ENCODE data around the gene KIF6.
A peak's percentile ranks its signal among the peaks of the same experiment; 100 is the strongest.

The KIF6 gene

GRCh38 chr6:39530201-39530759 lies 194.9 kb downstream of the KIF6 start:
- peak in 2 of 3 donors; percentile 16 to 20 for DNase-seq

GRCh38 chr6:39527792-39528564 lies 197.2 kb downstream of the KIF6 start:
- DNase-seq: no peak
- Histone ChIP-seq H3K4me1 (ENCODE audit: control extremely low read depth in 1 of 4, control insufficient read depth in 4 of 4, insufficient read depth in 4 of 4, low read length in 3 of 4) (no peaks in the 10 kb centered on the region), H3K4me3 (ENCODE audit: control insufficient read depth in 1 of 7, extremely low read depth in 1 of 7, insufficient read depth in 4 of 7, low read depth in 2 of 7, low read length in 6 of 7) (no peak overlapping the region), H3K27ac (ENCODE audit: insufficient read depth in 1 of 2, low read depth in 1 of 2, low read length in 2 of 2, poor library complexity in 1 of 2, severe bottlenecking in 2 of 2) (no peak overlapping the region), H3K9me3 (ENCODE audit: control extremely low read depth in 1 of 5, control insufficient read depth in 4 of 5, insufficient read depth in 2 of 5, low read depth in 1 of 5, low read length in 4 of 5) (no peaks in the 10 kb centered on the region), H3K27me3 (replicated peaks in 2 of 5; ENCODE audit: control insufficient read depth in 4 of 5, insufficient read depth in 5 of 5, low read length in 4 of 5) (no peaks in the 10 kb centered on the region), H3K36me3 (ENCODE audit: control insufficient read depth in 4 of 4, insufficient read depth in 4 of 4, low read length in 3 of 4) (no peaks in the 10 kb centered on the region)
- ChIA-PET POLR2A (no interaction called here), CTCF (no interaction called here)
- no CpG with 5 or more reads among the region's 2 CpGs for WGBS (ENCODE audit: insufficient coverage)

More at GRCh38 chr6:39530201-39530759, 194.9 kb downstream of the KIF6 start:
- Histone ChIP-seq H3K27me3 (replicated peaks in 2 of 5; ENCODE audit: control insufficient read depth in 4 of 5, insufficient read depth in 5 of 5, low read length in 4 of 5) (no peaks in the 10 kb centered on the region), H3K4me1 (ENCODE audit: control extremely low read depth in 1 of 4, control insufficient read depth in 4 of 4, insufficient read depth in 4 of 4, low read length in 3 of 4) (no peaks in the 10 kb centered on the region), H3K36me3 (ENCODE audit: control insufficient read depth in 4 of 4, insufficient read depth in 4 of 4, low read length in 3 of 4) (no peaks in the 10 kb centered on the region), H3K4me3 (ENCODE audit: control insufficient read depth in 1 of 7, extremely low read depth in 1 of 7, insufficient read depth in 4 of 7, low read depth in 2 of 7, low read length in 6 of 7) (no peak overlapping the region), H3K27ac (ENCODE audit: insufficient read depth in 1 of 2, low read depth in 1 of 2, low read length in 2 of 2, poor library complexity in 1 of 2, severe bottlenecking in 2 of 2) (no peak overlapping the region), H3K9me3 (ENCODE audit: control extremely low read depth in 1 of 5, control insufficient read depth in 4 of 5, insufficient read depth in 2 of 5, low read depth in 1 of 5, low read length in 4 of 5) (no peaks in the 10 kb centered on the region)
- ChIA-PET POLR2A (no interaction called here), CTCF (no interaction called here)
- 100% methylated on average over 2 of the region's 4 CpGs for WGBS (ENCODE audit: insufficient coverage)

DNA sequence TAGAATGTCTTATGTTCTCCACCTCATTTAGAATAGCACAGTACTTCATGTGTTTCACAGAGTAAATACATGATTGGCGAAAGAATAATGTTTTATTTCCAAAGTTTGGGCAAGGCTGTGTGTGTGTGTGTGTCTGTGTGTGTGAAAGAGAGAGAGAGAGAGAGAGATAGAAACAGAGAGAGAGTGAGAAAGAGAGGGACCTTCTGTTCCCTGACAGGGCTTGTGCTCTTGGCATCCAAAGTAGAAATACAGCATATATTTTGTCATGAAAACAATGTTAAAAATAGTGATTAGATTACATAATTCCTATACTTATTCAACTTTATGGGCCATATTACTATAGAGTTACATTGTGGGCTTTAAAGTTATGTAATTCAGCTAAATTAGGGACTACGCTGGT lies 201.2 kb downstream of the KIF6 start:
- WGBS (ENCODE audit: insufficient coverage): 100% methylated on average over 1 of the region's 2 CpGs
- Histone ChIP-seq H3K4me1 (ENCODE audit: control extremely low read depth in 1 of 4, control insufficient read depth in 4 of 4, insufficient read depth in 4 of 4, low read length in 3 of 4) (no peaks in the 10 kb centered on the region), H3K27me3 (replicated peaks in 2 of 5; ENCODE audit: control insufficient read depth in 4 of 5, insufficient read depth in 5 of 5, low read length in 4 of 5) (peaks cover 0 to 2% (median 0%) of the 10 kb centered on the region in 5 experiments), H3K4me3 (ENCODE audit: control insufficient read depth in 1 of 7, extremely low read depth in 1 of 7, insufficient read depth in 4 of 7, low read depth in 2 of 7, low read length in 6 of 7) (no peak overlapping the region), H3K9me3 (ENCODE audit: control extremely low read depth in 1 of 5, control insufficient read depth in 4 of 5, insufficient read depth in 2 of 5, low read depth in 1 of 5, low read length in 4 of 5) (no peaks in the 10 kb centered on the region), H3K36me3 (ENCODE audit: control insufficient read depth in 4 of 4, insufficient read depth in 4 of 4, low read length in 3 of 4) (no peaks in the 10 kb centered on the region), H3K27ac (ENCODE audit: insufficient read depth in 1 of 2, low read depth in 1 of 2, low read length in 2 of 2, poor library complexity in 1 of 2, severe bottlenecking in 2 of 2) (no peak overlapping the region)
- POLR2A ChIA-PET: no interaction called here
- no peak for DNase-seq
- CTCF ChIA-PET: no interaction called here

- WGBS (ENCODE audit: insufficient coverage): no CpG with 5 or more reads among the region's 2 CpGs
- H3K4me1 ChIP-seq (ENCODE audit: control extremely low read depth in 1 of 4, control insufficient read depth in 4 of 4, insufficient read depth in 4 of 4, low read length in 3 of 4): no peaks in the 10 kb centered on the region
- H3K9me3 ChIP-seq (ENCODE audit: control extremely low read depth in 1 of 5, control insufficient read depth in 4 of 5, insufficient read depth in 2 of 5, low read depth in 1 of 5, low read length in 4 of 5): no peaks in the 10 kb centered on the region
- ChIA-PET CTCF (no interaction called here), POLR2A (no interaction called here)
- no peak overlapping the region for H3K4me3 ChIP-seq (ENCODE audit: control insufficient read depth in 1 of 7, extremely low read depth in 1 of 7, insufficient read depth in 4 of 7, low read depth in 2 of 7, low read length in 6 of 7)
- H3K27ac ChIP-seq (ENCODE audit: insufficient read depth in 1 of 2, low read depth in 1 of 2, low read length in 2 of 2, poor library complexity in 1 of 2, severe bottlenecking in 2 of 2): no peak overlapping the region
- DNase-seq: no peak
- H3K36me3 ChIP-seq (ENCODE audit: control insufficient read depth in 4 of 4, insufficient read depth in 4 of 4, low read length in 3 of 4): no peaks in the 10 kb centered on the region
- peaks cover 0 to 6% (median 3%) of the 10 kb centered on the region in 5 experiments for H3K27me3 ChIP-seq (replicated peaks in 2 of 5; ENCODE audit: control insufficient read depth in 4 of 5, insufficient read depth in 5 of 5, low read length in 4 of 5)
These were observed 203.2 kb downstream of the KIF6 start for GRCh38 chr6:39521958-39522357.

- Histone ChIP-seq H3K27ac (ENCODE audit: insufficient read depth in 1 of 2, low read depth in 1 of 2, low read length in 2 of 2, poor library complexity in 1 of 2, severe bottlenecking in 2 of 2) (no peak overlapping the region), H3K27me3 (replicated peaks in 2 of 5; ENCODE audit: control insufficient read depth in 4 of 5, insufficient read depth in 5 of 5, low read length in 4 of 5) (peaks cover 0 to 6% (median 3%) of the 10 kb centered on the region in 5 experiments), H3K9me3 (ENCODE audit: control extremely low read depth in 1 of 5, control insufficient read depth in 4 of 5, insufficient read depth in 2 of 5, low read depth in 1 of 5, low read length in 4 of 5) (no peaks in the 10 kb centered on the region), H3K4me3 (ENCODE audit: control insufficient read depth in 1 of 7, extremely low read depth in 1 of 7, insufficient read depth in 4 of 7, low read depth in 2 of 7, low read length in 6 of 7) (no peak overlapping the region), H3K4me1 (ENCODE audit: control extremely low read depth in 1 of 4, control insufficient read depth in 4 of 4, insufficient read depth in 4 of 4, low read length in 3 of 4) (no peaks in the 10 kb centered on the region), H3K36me3 (ENCODE audit: control insufficient read depth in 4 of 4, insufficient read depth in 4 of 4, low read length in 3 of 4) (no peaks in the 10 kb centered on the region)
- DNase-seq: no peak
- no CpG with 5 or more reads among the region's 1 CpG for WGBS (ENCODE audit: insufficient coverage)
- ChIA-PET CTCF (no interaction called here), POLR2A (no interaction called here)
These were observed 204.3 kb downstream of the KIF6 start for GRCh38 chr6:39520916-39521315.

GRCh38 chr6:39520411-39520810 lies 204.8 kb downstream of the KIF6 start:
- POLR2A ChIA-PET: no interaction called here
- peaks cover 0 to 6% (median 3%) of the 10 kb centered on the region in 5 experiments for H3K27me3 ChIP-seq (replicated peaks in 2 of 5; ENCODE audit: control insufficient read depth in 4 of 5, insufficient read depth in 5 of 5, low read length in 4 of 5)
- H3K9me3 ChIP-seq (ENCODE audit: control extremely low read depth in 1 of 5, control insufficient read depth in 4 of 5, insufficient read depth in 2 of 5, low read depth in 1 of 5, low read length in 4 of 5): no peaks in the 10 kb centered on the region
- H3K4me1 ChIP-seq (ENCODE audit: control extremely low read depth in 1 of 4, control insufficient read depth in 4 of 4, insufficient read depth in 4 of 4, low read length in 3 of 4): no peaks in the 10 kb centered on the region
- no peak overlapping the region for H3K27ac ChIP-seq (ENCODE audit: insufficient read depth in 1 of 2, low read depth in 1 of 2, low read length in 2 of 2, poor library complexity in 1 of 2, severe bottlenecking in 2 of 2)
- no peaks in the 10 kb centered on the region for H3K36me3 ChIP-seq (ENCODE audit: control insufficient read depth in 4 of 4, insufficient read depth in 4 of 4, low read length in 3 of 4)
- CTCF ChIA-PET: no interaction called here
- peak in 1 of 3 donors; percentile 0 for DNase-seq
- 95% methylated on average over 2 of the region's 5 CpGs for WGBS (ENCODE audit: insufficient coverage)
- no peak overlapping the region for H3K4me3 ChIP-seq (ENCODE audit: control insufficient read depth in 1 of 7, extremely low read depth in 1 of 7, insufficient read depth in 4 of 7, low read depth in 2 of 7, low read length in 6 of 7)

GRCh38 chr6:39518221-39518620 lies 207.0 kb downstream of the KIF6 start:
- Histone ChIP-seq H3K4me1 (ENCODE audit: control extremely low read depth in 1 of 4, control insufficient read depth in 4 of 4, insufficient read depth in 4 of 4, low read length in 3 of 4) (no peaks in the 10 kb centered on the region), H3K27ac (ENCODE audit: insufficient read depth in 1 of 2, low read depth in 1 of 2, low read length in 2 of 2, poor library complexity in 1 of 2, severe bottlenecking in 2 of 2) (no peak overlapping the region), H3K27me3 (replicated peaks in 2 of 5; ENCODE audit: control insufficient read depth in 4 of 5, insufficient read depth in 5 of 5, low read length in 4 of 5) (peaks cover 0 to 10% (median 4%) of the 10 kb centered on the region in 5 experiments), H3K9me3 (ENCODE audit: control extremely low read depth in 1 of 5, control insufficient read depth in 4 of 5, insufficient read depth in 2 of 5, low read depth in 1 of 5, low read length in 4 of 5) (no peaks in the 10 kb centered on the region), H3K4me3 (ENCODE audit: control insufficient read depth in 1 of 7, extremely low read depth in 1 of 7, insufficient read depth in 4 of 7, low read depth in 2 of 7, low read length in 6 of 7) (no peak overlapping the region), H3K36me3 (ENCODE audit: control insufficient read depth in 4 of 4, insufficient read depth in 4 of 4, low read length in 3 of 4) (no peaks in the 10 kb centered on the region)
- ChIA-PET POLR2A (no interaction called here), CTCF (interaction anchor here (1.1 kb wide), 1 partner anchor 9 kb away, joined by 3 read pairs; no protein-coding TSS in a partner anchor)
- no peak for DNase-seq
- no CpG with 5 or more reads among the region's 2 CpGs for WGBS (ENCODE audit: insufficient coverage)
